ENCODE data around the gene KRTAP20-4. TPM values are rescaled to one million over a fixed set of nuclear protein-coding genes. Genes with fewer than 3 reads are reported as not detected.

The KRTAP20-4 gene
- polyA plus RNA-seq = not detected
- long read RNA-seq, donor 1 = 0 reads
- long read RNA-seq, donor 2 = 0 reads
- long read RNA-seq, donor 3 = 0 reads
- long read RNA-seq, donor 4 = 0 reads
- long read RNA-seq, donor 5 = 0 reads
- long read RNA-seq, donor 6 = 0 reads
- long read RNA-seq, donor 7 = 0 reads
- long read RNA-seq, donor 8 = 0 reads
- long read RNA-seq, donor 9 = 0 reads
- long read RNA-seq, donor 10 = 0 reads
- long read RNA-seq, donor 11 = 0 reads

- H3K4me1 ChIP-seq (ENCODE audit: control insufficient read depth, insufficient read depth, low read length) = no peaks in the 10 kb centered on the region
- WGBS (ENCODE audit: insufficient coverage, low lambda C conversion rate) = 100% methylated on average over 1 of the region's 3 CpGs
- no peaks in the 10 kb centered on the region for H3K27me3 ChIP-seq (ENCODE audit: control insufficient read depth, insufficient read depth, low read length)
- no peak for DNase-seq
- H3K27ac ChIP-seq (ENCODE audit: low read length) = no peak within 1 kb of the TSS
- H3K4me3 ChIP-seq (ENCODE audit: low read length) = no peak within 1 kb of the TSS
- H3K9me3 ChIP-seq (ENCODE audit: control insufficient read depth, low read depth, low read length) = no peaks in the 10 kb centered on the region
- no peaks in the 10 kb centered on the region for H3K36me3 ChIP-seq (ENCODE audit: control insufficient read depth, insufficient read depth, low read length)
Measured at GRCh38 chr21:30620522-30620921, at the start of gene KRTAP20-4. Gene KRTAP20-4, plus strand, starts transcription at chr21:30620627.

DNA sequence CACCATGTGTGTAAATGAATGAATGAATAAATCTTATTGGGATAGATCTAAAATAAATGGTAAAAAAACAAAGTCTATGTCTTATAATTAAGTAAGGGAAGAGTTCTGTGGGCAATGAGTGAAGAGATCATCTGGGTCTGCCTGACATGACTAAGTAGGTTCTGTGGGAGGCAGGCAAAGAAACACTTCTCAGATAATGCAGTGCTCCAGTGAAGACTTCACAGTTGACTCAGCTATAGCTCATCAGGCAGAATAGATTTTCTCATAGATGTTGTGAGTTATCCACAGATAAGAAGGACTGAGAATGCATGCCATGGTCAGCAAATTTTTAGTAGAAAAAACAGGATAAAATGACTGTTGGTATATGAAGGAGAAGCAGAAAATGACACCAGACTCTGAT is 42.7 kb upstream of the KRTAP20-4 start:
- Histone ChIP-seq H3K36me3 (ENCODE audit: control insufficient read depth, insufficient read depth, low read length) (no peaks in the 10 kb centered on the region), H3K27ac (ENCODE audit: low read length) (no peak overlapping the region), H3K4me3 (ENCODE audit: low read length) (no peak overlapping the region), H3K4me1 (ENCODE audit: control insufficient read depth, insufficient read depth, low read length) (no peaks in the 10 kb centered on the region), H3K27me3 (ENCODE audit: control insufficient read depth, insufficient read depth, low read length) (no peaks in the 10 kb centered on the region), H3K9me3 (ENCODE audit: control insufficient read depth, low read depth, low read length) (no peaks in the 10 kb centered on the region)
- DNase-seq = no peak

DNA sequence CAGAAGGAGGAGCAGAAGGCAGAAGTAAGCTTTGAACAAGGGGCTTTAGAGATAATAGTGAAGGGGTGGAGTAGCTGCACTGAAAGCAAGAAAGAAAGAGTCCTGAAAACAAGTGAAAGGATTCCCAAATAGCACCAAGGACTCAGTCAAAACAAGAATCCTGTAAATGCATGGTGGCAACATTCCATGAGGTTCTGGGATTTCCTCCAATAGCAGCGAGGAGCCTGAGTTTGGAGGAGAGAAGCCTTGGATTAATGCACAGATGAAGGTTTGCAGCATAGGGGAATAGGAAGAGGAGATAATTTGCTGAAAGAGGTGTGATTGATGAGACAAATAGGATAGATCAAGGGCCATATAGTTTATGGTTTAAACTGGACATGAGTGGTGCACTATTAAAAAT is 41.1 kb upstream of the KRTAP20-4 start:
- DNase-seq = no peak
- Histone ChIP-seq H3K4me3 (ENCODE audit: low read length) (no peak overlapping the region), H3K36me3 (ENCODE audit: control insufficient read depth, insufficient read depth, low read length) (no peaks in the 10 kb centered on the region), H3K27me3 (ENCODE audit: control insufficient read depth, insufficient read depth, low read length) (no peaks in the 10 kb centered on the region), H3K9me3 (ENCODE audit: control insufficient read depth, low read depth, low read length) (no peaks in the 10 kb centered on the region), H3K27ac (ENCODE audit: low read length) (no peak overlapping the region), H3K4me1 (ENCODE audit: control insufficient read depth, insufficient read depth, low read length) (no peaks in the 10 kb centered on the region)
- WGBS (ENCODE audit: insufficient coverage, low lambda C conversion rate) = no CpG with 5 or more reads among the region's 1 CpG

GRCh38 chr21:30580132-30580531 is 40.3 kb upstream of the KRTAP20-4 start:
- H3K27me3 ChIP-seq (ENCODE audit: control insufficient read depth, insufficient read depth, low read length) = no peaks in the 10 kb centered on the region
- DNase-seq = no peak
- no peak overlapping the region for H3K4me3 ChIP-seq (ENCODE audit: low read length)
- H3K36me3 ChIP-seq (ENCODE audit: control insufficient read depth, insufficient read depth, low read length) = no peaks in the 10 kb centered on the region
- no peaks in the 10 kb centered on the region for H3K9me3 ChIP-seq (ENCODE audit: control insufficient read depth, low read depth, low read length)
- WGBS (ENCODE audit: insufficient coverage, low lambda C conversion rate) = no CpG with 5 or more reads among the region's 3 CpGs
- no peak overlapping the region for H3K27ac ChIP-seq (ENCODE audit: low read length)
- no peaks in the 10 kb centered on the region for H3K4me1 ChIP-seq (ENCODE audit: control insufficient read depth, insufficient read depth, low read length)

DNA sequence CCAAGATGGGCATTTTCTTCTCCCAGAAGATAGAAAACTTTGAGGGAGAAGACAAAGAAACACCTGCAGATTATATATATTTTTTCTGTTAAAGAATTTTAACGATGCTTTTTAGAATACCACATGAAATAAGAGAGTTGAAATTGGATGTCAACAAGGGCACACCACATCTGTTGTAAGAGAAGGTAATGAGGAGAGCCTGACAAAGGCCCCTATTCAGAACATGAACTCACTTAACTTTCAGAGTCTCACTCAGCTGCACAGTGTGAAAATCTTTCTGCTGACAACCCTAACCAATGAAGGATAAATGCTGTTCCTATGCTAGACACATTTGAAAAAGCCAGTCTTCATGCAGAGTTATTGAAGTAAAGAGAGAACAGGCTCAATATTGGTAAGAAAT is 37.6 kb upstream of the KRTAP20-4 start:
- Histone ChIP-seq H3K27ac (ENCODE audit: low read length) (no peak overlapping the region), H3K4me1 (ENCODE audit: control insufficient read depth, insufficient read depth, low read length) (no peaks in the 10 kb centered on the region), H3K27me3 (ENCODE audit: control insufficient read depth, insufficient read depth, low read length) (no peaks in the 10 kb centered on the region), H3K4me3 (ENCODE audit: low read length) (no peak overlapping the region), H3K36me3 (ENCODE audit: control insufficient read depth, insufficient read depth, low read length) (no peaks in the 10 kb centered on the region), H3K9me3 (ENCODE audit: control insufficient read depth, low read depth, low read length) (no peaks in the 10 kb centered on the region)
- 100% methylated on average over 1 of the region's 1 CpG for WGBS (ENCODE audit: insufficient coverage, low lambda C conversion rate)
- DNase-seq = no peak

DNA sequence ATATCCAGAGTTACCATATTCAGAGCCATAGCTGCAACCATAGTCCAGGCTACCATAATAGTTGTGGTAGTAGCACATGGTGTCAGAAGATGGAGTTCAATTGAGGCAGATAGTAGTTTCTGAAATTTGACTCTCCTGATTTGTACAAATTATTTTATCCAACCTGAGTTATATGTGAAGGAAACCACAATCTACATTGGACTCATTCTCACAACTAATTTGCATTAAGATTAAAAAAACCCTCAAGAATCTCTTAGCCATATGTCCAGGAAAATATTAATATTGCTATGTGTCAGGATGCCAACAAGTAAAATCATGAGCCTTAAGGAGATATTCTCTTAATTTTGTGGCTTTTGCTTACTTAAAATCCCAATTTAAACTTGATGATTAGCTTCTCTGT is 30.1 kb upstream of the KRTAP20-4 start, which contains the start of gene KRTAP22-2:
Gene KRTAP22-2, minus strand, starts transcription at position 101 of the 400 bp plus-strand sequence.
- Histone ChIP-seq H3K27me3 (ENCODE audit: control insufficient read depth, insufficient read depth, low read length) (no peaks in the 10 kb centered on the region), H3K36me3 (ENCODE audit: control insufficient read depth, insufficient read depth, low read length) (no peaks in the 10 kb centered on the region), H3K9me3 (ENCODE audit: control insufficient read depth, low read depth, low read length) (peaks cover 2% of the 10 kb centered on the region), H3K4me1 (ENCODE audit: control insufficient read depth, insufficient read depth, low read length) (no peaks in the 10 kb centered on the region), H3K27ac (ENCODE audit: low read length) (no peak within 1 kb of the TSS), H3K4me3 (ENCODE audit: low read length) (no peak within 1 kb of the TSS)
- no peak for DNase-seq

- no peak for DNase-seq
- Histone ChIP-seq H3K9me3 (ENCODE audit: control insufficient read depth, low read depth, low read length) (peaks cover 2% of the 10 kb centered on the region), H3K27ac (ENCODE audit: low read length) (no peak within 1 kb of the TSS), H3K4me1 (ENCODE audit: control insufficient read depth, insufficient read depth, low read length) (no peaks in the 10 kb centered on the region), H3K27me3 (ENCODE audit: control insufficient read depth, insufficient read depth, low read length) (no peaks in the 10 kb centered on the region), H3K4me3 (ENCODE audit: low read length) (no peak within 1 kb of the TSS), H3K36me3 (ENCODE audit: control insufficient read depth, insufficient read depth, low read length) (no peaks in the 10 kb centered on the region)
- no CpG with 5 or more reads among the region's 4 CpGs for WGBS (ENCODE audit: insufficient coverage, low lambda C conversion rate)
Measured at GRCh38 chr21:30592140-30592539, 28.3 kb upstream of the KRTAP20-4 start, which contains the start of gene KRTAP6-3. Gene KRTAP6-3, plus strand, starts transcription at chr21:30592440. Its CDS starts 6 bp downstream, at chr21:30592446.

- no peaks in the 10 kb centered on the region for H3K27me3 ChIP-seq (ENCODE audit: control insufficient read depth, insufficient read depth, low read length)
- no peak for DNase-seq
- no peak within 1 kb of the TSS for H3K27ac ChIP-seq (ENCODE audit: low read length)
- no peaks in the 10 kb centered on the region for H3K4me1 ChIP-seq (ENCODE audit: control insufficient read depth, insufficient read depth, low read length)
- no peaks in the 10 kb centered on the region for H3K36me3 ChIP-seq (ENCODE audit: control insufficient read depth, insufficient read depth, low read length)
- WGBS (ENCODE audit: insufficient coverage, low lambda C conversion rate) = no CpG with 5 or more reads among the region's 6 CpGs
- H3K4me3 ChIP-seq (ENCODE audit: low read length) = no peak within 1 kb of the TSS
- H3K9me3 ChIP-seq (ENCODE audit: control insufficient read depth, low read depth, low read length) = no peaks in the 10 kb centered on the region
Measured at GRCh38 chr21:30598802-30599201, 21.6 kb upstream of the KRTAP20-4 start, which contains the start of gene KRTAP6-2. Gene KRTAP6-2, minus strand, starts transcription at chr21:30598902. Its CDS starts 28 bp downstream, at chr21:30598874.

GRCh38 chr21:30600787-30601186 is 19.6 kb upstream of the KRTAP20-4 start, which contains the start of gene KRTAP22-1:
Gene KRTAP22-1, plus strand, starts transcription at chr21:30601087.
- Histone ChIP-seq H3K9me3 (ENCODE audit: control insufficient read depth, low read depth, low read length) (peaks cover 3% of the 10 kb centered on the region), H3K27me3 (ENCODE audit: control insufficient read depth, insufficient read depth, low read length) (no peaks in the 10 kb centered on the region), H3K27ac (ENCODE audit: low read length) (no peak within 1 kb of the TSS), H3K4me3 (ENCODE audit: low read length) (no peak within 1 kb of the TSS), H3K4me1 (ENCODE audit: control insufficient read depth, insufficient read depth, low read length) (no peaks in the 10 kb centered on the region), H3K36me3 (ENCODE audit: control insufficient read depth, insufficient read depth, low read length) (no peaks in the 10 kb centered on the region)
- no CpG with 5 or more reads among the region's 1 CpG for WGBS (ENCODE audit: insufficient coverage, low lambda C conversion rate)
- no peak for DNase-seq

- H3K27me3 ChIP-seq (ENCODE audit: control insufficient read depth, insufficient read depth, low read length) = no peaks in the 10 kb centered on the region
- H3K4me1 ChIP-seq (ENCODE audit: control insufficient read depth, insufficient read depth, low read length) = no peaks in the 10 kb centered on the region
- H3K4me3 ChIP-seq (ENCODE audit: low read length) = no peak overlapping the region
- peaks cover 3% of the 10 kb centered on the region for H3K9me3 ChIP-seq (ENCODE audit: control insufficient read depth, low read depth, low read length)
- 100% methylated on average over 1 of the region's 2 CpGs for WGBS (ENCODE audit: insufficient coverage, low lambda C conversion rate)
- no peak overlapping the region for H3K27ac ChIP-seq (ENCODE audit: low read length)
- no peaks in the 10 kb centered on the region for H3K36me3 ChIP-seq (ENCODE audit: control insufficient read depth, insufficient read depth, low read length)
- DNase-seq = no peak
Measured at GRCh38 chr21:30605968-30606367, 14.5 kb upstream of the KRTAP20-4 start.

GRCh38 chr21:30612132-30612531 is 8.3 kb upstream of the KRTAP20-4 start:
- WGBS (ENCODE audit: insufficient coverage, low lambda C conversion rate) = 80% methylated on average over 1 of the region's 2 CpGs
- no peak overlapping the region for H3K4me3 ChIP-seq (ENCODE audit: low read length)
- DNase-seq = no peak
- no peaks in the 10 kb centered on the region for H3K27me3 ChIP-seq (ENCODE audit: control insufficient read depth, insufficient read depth, low read length)
- no peak overlapping the region for H3K27ac ChIP-seq (ENCODE audit: low read length)
- H3K4me1 ChIP-seq (ENCODE audit: control insufficient read depth, insufficient read depth, low read length) = no peaks in the 10 kb centered on the region
- H3K36me3 ChIP-seq (ENCODE audit: control insufficient read depth, insufficient read depth, low read length) = no peaks in the 10 kb centered on the region
- H3K9me3 ChIP-seq (ENCODE audit: control insufficient read depth, low read depth, low read length) = peaks cover 3% of the 10 kb centered on the region
